ENCODE data around the gene SPR.

SPR gene

GRCh38 chr2:72936660-72937355 is 49.6 kb downstream of the SPR start:
- H3K9ac ChIP-seq (ENCODE audit: low read length): no peak overlapping the region
- no peak overlapping the region for H3K4me3 ChIP-seq (ENCODE audit: low read length)
- peaks cover 13% of the 10 kb centered on the region for H3K4me1 ChIP-seq (ENCODE audit: control insufficient read depth, low read depth, low read length)
- H3K27ac ChIP-seq (ENCODE audit: low read length): no peak overlapping the region
- H3K36me3 ChIP-seq (ENCODE audit: control insufficient read depth, low read depth, low read length): no peaks in the 10 kb centered on the region
- peaks cover 46% of the 10 kb centered on the region for H3K27me3 ChIP-seq (ENCODE audit: control insufficient read depth, insufficient read depth, low read length)
- no peaks in the 10 kb centered on the region for H3K9me3 ChIP-seq (ENCODE audit: control insufficient read depth, low read depth, low read length)

- Histone ChIP-seq H3K4me3 (ENCODE audit: low read length) (no peak overlapping the region), H3K9ac (ENCODE audit: low read length) (no peak overlapping the region), H3K27ac (ENCODE audit: low read length) (no peak overlapping the region), H3K9me3 (ENCODE audit: control insufficient read depth, low read depth, low read length) (no peaks in the 10 kb centered on the region), H3K27me3 (ENCODE audit: control insufficient read depth, insufficient read depth, low read length) (peaks cover 42% of the 10 kb centered on the region), H3K36me3 (ENCODE audit: control insufficient read depth, low read depth, low read length) (no peaks in the 10 kb centered on the region), H3K4me1 (ENCODE audit: control insufficient read depth, low read depth, low read length) (peaks cover 13% of the 10 kb centered on the region)
These were observed 50.1 kb downstream of the SPR start for GRCh38 chr2:72937356-72937669.

DNA sequence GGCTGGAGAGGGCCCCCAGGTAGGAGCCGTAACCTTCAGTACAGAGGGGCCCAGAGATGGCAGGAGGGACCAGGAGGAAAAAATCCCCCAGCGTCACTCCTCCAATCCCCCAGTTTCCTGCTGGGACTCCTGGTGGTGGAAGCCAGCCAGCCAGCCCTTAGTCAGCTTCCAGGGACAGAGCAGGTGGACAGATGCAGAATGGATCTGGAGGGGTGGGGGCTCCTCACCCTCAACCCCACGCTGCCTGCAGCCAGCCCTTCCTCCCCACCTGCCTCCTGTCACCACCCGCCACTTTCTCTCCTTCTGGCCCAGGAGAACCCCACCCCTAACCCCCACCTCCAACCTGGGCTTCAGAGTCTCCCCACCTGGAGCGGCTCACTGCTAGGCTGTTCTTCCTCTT is 51.2 kb downstream of the SPR start:
- Histone ChIP-seq H3K9me3 (ENCODE audit: control insufficient read depth, low read depth, low read length) (no peaks in the 10 kb centered on the region), H3K27me3 (ENCODE audit: control insufficient read depth, insufficient read depth, low read length) (peaks cover 31% of the 10 kb centered on the region), H3K9ac (ENCODE audit: low read length) (no peak overlapping the region), H3K36me3 (ENCODE audit: control insufficient read depth, low read depth, low read length) (no peaks in the 10 kb centered on the region), H3K4me1 (ENCODE audit: control insufficient read depth, low read depth, low read length) (peaks cover 13% of the 10 kb centered on the region), H3K27ac (ENCODE audit: low read length) (no peak overlapping the region), H3K4me3 (ENCODE audit: low read length) (no peak overlapping the region)

- Histone ChIP-seq H3K4me3 (ENCODE audit: low read length) (no peak overlapping the region), H3K4me1 (ENCODE audit: control insufficient read depth, low read depth, low read length) (peaks cover 13% of the 10 kb centered on the region), H3K27ac (ENCODE audit: low read length) (no peak overlapping the region), H3K36me3 (ENCODE audit: control insufficient read depth, low read depth, low read length) (no peaks in the 10 kb centered on the region), H3K9me3 (ENCODE audit: control insufficient read depth, low read depth, low read length) (no peaks in the 10 kb centered on the region), H3K27me3 (ENCODE audit: control insufficient read depth, insufficient read depth, low read length) (peaks cover 19% of the 10 kb centered on the region), H3K9ac (ENCODE audit: low read length) (no peak overlapping the region)
These were observed 53.2 kb downstream of the SPR start for GRCh38 chr2:72940361-72940760.

- Histone ChIP-seq H3K9ac (ENCODE audit: low read length) (no peak overlapping the region), H3K4me3 (ENCODE audit: low read length) (no peak overlapping the region), H3K9me3 (ENCODE audit: control insufficient read depth, low read depth, low read length) (no peaks in the 10 kb centered on the region), H3K27ac (ENCODE audit: low read length) (no peak overlapping the region), H3K4me1 (ENCODE audit: control insufficient read depth, low read depth, low read length) (peaks cover 13% of the 10 kb centered on the region), H3K36me3 (ENCODE audit: control insufficient read depth, low read depth, low read length) (no peaks in the 10 kb centered on the region), H3K27me3 (ENCODE audit: control insufficient read depth, insufficient read depth, low read length) (peaks cover 15% of the 10 kb centered on the region)
These were observed 53.6 kb downstream of the SPR start for GRCh38 chr2:72940786-72941185.

Data from iPS-18a (cell line).